HG03039 (cell line): ENCODE data around the gene SLC8A3.

Source experiments
- ATAC-seq: cut with Tn5 transposase; IDR thresholded peaks from one replicate; pipeline ENCODE4 v1.9.1; 2021; ENCODE audit warnings: mild to moderate bottlenecking, moderate library complexity; ENCODE audit not compliant: unreplicated experiment

SLC8A3 gene

DNA sequence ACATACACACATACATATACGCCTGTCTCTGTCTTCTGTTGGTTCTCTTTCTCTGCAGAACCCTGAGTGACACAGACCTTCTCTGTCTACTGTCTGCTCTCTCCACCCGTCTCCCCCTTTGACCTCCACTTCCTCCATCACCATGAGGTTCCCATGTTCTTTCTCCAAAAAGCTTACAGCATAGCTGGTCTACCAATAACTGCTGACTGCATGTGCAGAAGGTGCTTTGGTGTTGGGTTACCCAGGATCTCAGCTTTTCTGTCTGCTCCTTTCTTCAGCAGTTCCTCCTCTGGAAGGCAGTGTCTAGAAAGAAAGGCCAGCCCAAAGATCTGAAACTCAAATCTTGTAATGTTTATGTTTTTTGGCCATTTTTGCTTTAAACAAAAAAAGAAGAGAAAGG lies 184.0 kb downstream of the SLC8A3 start:
- no peak for ATAC-seq

DNA sequence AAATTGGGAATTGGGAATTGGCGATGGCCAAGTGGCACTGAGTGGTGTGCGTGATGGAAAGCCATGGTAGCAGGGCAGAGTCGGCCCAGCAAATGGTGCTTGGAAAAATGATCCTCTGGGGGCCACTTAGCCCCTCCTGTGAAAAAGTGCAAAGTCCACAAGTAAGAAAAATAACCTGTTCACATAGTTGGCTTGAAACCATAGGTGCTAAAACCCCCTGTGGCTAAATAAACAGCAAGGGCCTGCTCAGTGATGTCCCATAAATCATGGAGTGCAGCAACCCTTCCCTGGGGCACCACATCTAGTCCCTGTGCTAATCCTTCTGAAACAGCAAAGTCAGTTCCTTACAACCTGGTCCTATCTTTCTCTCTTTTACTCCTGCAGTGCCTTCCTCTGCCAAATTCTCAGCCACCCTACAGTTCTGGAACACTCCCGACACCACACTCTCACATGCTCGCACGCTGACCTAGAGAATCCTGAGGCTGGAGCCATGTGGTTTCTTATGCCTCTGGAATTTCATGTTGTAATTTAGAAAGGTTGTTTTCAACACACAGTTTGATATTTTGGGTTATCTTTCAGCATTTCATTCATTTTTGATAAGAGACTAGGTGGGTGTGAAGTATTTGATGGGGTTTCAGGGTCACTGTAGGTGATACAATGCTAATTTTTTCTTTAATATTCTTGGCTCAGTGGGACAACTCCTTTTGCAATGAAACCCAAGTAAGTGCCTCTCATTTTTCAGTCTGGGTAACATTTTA lies 186.0 kb downstream of the SLC8A3 start:
- no peak for ATAC-seq

DNA sequence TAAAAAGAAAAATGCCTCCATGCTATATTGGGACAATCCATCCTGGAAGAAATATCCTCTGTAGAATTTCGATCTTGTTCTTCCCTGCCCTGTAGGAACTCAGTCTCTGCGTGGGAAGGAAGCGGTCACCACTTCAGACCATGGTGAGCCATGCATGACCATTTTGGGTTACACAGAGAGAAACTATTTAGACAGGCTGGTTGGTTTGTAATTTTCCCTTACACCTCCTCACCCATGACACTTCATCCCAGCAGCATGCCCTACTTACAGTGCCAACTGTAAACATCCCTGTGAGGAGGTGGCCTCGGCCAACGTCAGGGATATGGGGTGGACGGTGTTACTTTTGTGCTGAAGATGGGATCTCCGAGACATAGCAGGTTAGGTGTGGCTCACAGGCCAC lies 188.2 kb downstream of the SLC8A3 start:
- ATAC-seq, result no peak

DNA sequence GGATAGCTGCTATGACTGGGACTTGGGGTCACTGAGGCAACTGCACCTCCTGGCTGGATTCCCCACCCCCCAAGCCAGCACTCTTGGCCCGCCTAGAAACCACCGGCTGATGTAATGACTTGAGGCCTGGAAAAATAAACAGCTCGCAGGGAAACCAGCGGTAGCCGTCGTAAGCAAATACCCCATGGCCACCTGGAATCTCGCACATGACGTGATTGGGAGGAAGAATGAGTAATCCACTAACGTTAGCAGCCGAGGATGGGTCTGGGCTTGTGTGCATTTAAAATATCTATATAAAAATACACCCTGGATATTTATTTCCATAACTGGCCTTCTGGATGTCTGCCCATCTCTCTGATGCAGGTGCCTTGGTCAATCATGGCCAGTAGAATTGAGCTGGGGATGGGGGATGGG lies 189.5 kb downstream of the SLC8A3 start:
- no peak for ATAC-seq

DNA sequence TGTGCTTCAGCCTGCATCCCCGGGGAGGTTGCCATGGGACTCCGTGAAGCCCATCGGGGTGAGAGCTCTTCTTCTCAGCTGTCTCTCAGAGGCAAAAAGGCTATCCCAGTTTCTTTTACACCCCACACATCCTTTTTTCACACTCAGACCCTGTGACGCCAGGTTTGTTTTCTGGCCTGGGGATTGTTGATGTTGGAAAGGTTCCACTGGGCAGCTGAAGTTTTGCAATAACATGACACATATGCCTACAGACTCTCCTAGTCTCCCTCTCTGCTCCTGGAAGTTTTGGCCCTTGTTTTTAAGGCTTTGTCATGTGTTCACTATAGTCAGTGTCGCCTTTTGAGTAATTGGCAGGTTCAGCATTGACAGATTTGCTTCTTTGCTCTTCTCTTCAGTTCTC lies 190.9 kb downstream of the SLC8A3 start:
- ATAC-seq, result no peak

DNA sequence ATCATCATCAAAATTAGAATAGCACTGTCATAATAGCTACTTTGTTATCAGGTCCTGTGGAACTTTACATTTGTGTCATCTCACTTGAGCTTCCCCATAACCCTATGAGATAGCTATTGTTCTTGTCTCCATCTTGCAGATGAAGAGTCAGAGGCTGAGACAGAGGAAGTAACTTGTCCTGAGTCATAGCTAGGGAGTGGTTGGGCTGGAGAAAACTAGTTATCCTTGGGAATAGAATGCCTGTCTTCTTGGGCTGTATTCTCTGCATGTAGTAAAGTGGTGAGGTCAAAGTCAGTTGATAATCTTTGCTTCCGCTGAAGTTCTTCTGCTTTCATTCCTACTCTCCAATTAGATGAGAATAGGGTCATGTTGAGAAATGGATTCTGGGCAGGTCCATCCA lies 192.5 kb downstream of the SLC8A3 start:
- ATAC-seq, result no peak
